MM.1S (cell line): ENCODE results near the gene CD300LB.

Source experiments
- CTCF ChIP-seq: fragments of 300-600 bp; sonication (generic); IDR thresholded peaks from 2 replicates; pipeline ENCODE4 v1.5.1; 2016; ENCODE audit warnings: antibody characterized with exemption, low read length, mixed read lengths
- EZH2 ChIP-seq: fragments of 300-600 bp; sonication (generic); optimal IDR thresholded peaks from 2 replicates; pipeline ENCODE3; 2017; ENCODE audit warnings: low read depth, mild to moderate bottlenecking, antibody characterized with exemption, low read length, mixed read lengths
- EZH2phosphoT487 ChIP-seq: fragments of 300-600 bp; sonication (generic); IDR thresholded peaks from 2 replicates; pipeline ENCODE4 v1.6.1; 2018; ENCODE audit warnings: antibody characterized with exemption, low read length

DNA sequence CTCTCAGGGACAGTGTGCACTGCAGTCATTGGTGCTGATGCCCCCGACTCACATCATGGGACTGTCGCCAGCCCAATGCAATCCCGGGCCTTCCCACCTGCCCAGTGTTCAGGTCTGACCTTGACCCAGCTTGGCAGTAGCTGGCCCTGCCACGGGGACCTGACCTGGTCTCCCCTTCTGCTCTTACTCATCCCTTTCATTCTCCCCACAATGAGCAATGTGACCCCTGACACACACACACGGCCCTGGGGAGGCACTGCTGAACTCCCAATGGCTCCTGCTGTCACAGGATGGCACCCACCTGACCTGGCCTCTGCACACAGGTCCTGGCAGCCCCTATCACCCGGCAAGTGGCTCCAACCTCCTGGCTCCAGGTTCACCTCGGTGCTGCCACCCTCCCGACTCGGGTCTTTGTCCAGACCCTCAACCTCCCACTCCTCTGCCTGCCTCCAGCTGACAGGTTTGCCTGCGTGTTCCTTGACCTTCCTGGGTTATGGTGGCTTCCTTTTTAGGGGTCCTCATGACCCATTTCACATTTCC is 8.1 kb upstream of the CD300LB start:
- no peak for TF ChIP-seq CTCF
- no peak for TF ChIP-seq EZH2
- TF ChIP-seq EZH2phosphoT487: no peak
